Osteoblast (primary cell): ENCODE results near the gene UBL4B. TPM values are rescaled to one million over a fixed set of nuclear protein-coding genes. Genes with fewer than 3 reads are reported as not detected.
A peak's percentile ranks its signal among the peaks of the same experiment; 100 is the strongest.

ENCODE experiments used
- DNase-seq: peaks from one replicate; pipeline ENCODE4 v3.0.0; 2011; ENCODE audit warnings: low spot score, mixed read lengths; ENCODE audit not compliant: insufficient read length; ENCODE audit errors: missing footprints
- H2AFZ ChIP-seq: 2 replicates; pipeline ENCODE4 v1.6.0; 2011; ENCODE audit warnings: mild to moderate bottlenecking, low read length
- H3K27ac ChIP-seq: 2 replicates; pipeline ENCODE4 v1.5.1; 2011; ENCODE audit warnings: mild to moderate bottlenecking, low read depth, low read length, moderate library complexity
- H3K27me3 ChIP-seq: 2 replicates; pipeline ENCODE4 v1.6.0; 2012; ENCODE audit warnings: mild to moderate bottlenecking, control low read depth, inconsistent platforms, low read length, moderate library complexity; ENCODE audit not compliant: insufficient read depth
- H3K36me3 ChIP-seq: 2 replicates; pipeline ENCODE4 v1.5.1; 2011; ENCODE audit warnings: mild to moderate bottlenecking, low read length, control low read depth, moderate library complexity; ENCODE audit not compliant: insufficient read depth
- H3K4me1 ChIP-seq: 2 replicates; pipeline ENCODE4 v1.5.1; 2011; ENCODE audit warnings: mild to moderate bottlenecking, low read length, control low read depth, moderate library complexity; ENCODE audit not compliant: insufficient read depth
- H3K4me2 ChIP-seq: 2 replicates; pipeline ENCODE4 v1.6.0; 2011; ENCODE audit warnings: mild to moderate bottlenecking, low read length; ENCODE audit not compliant: insufficient read depth
- H3K4me3 ChIP-seq: fragments of 200-600 bp; sonication (generic); 3 replicates; pipeline ENCODE4 v1.5.1; 2012; ENCODE audit warnings: mild to moderate bottlenecking, low read length, inconsistent platforms; ENCODE audit not compliant: insufficient read depth
- H3K79me2 ChIP-seq: 2 replicates; pipeline ENCODE4 v1.6.0; 2012; ENCODE audit warnings: mild to moderate bottlenecking, low read length, control low read depth, inconsistent platforms; ENCODE audit not compliant: insufficient read depth
- H3K9me3 ChIP-seq: 2 replicates; pipeline ENCODE4 v1.5.1; 2011; ENCODE audit warnings: low read depth, low read length, control low read depth
- H4K20me1 ChIP-seq: 2 replicates; pipeline ENCODE4 v1.6.0; 2012; ENCODE audit warnings: mild to moderate bottlenecking, low read length, control low read depth; ENCODE audit not compliant: insufficient read depth
- CTCF ChIP-seq: IDR thresholded peaks from 2 replicates; pipeline ENCODE4 v1.5.1; 2011; ENCODE audit warnings: mild to moderate bottlenecking, low read depth, low read length, moderate library complexity; ENCODE audit errors: extremely low read depth
- total RNA-seq: library from RNA; depleted of rRNA; stranded (reverse); fragments of >200 nt; gene quantifications from 2 replicates; pipeline ENCODE4 v1.2.3, GENCODE V29; 2012

Gene UBL4B
- total RNA-seq, 1 donor = 1.1 TPM

GRCh38 chr1:110065841-110066240 lies 46.4 kb upstream of the UBL4B start:
- peaks cover 3% of the 10 kb centered on the region for H3K4me1 ChIP-seq
- no peaks in the 10 kb centered on the region for H3K36me3 ChIP-seq
- H2AFZ ChIP-seq = no peak overlapping the region
- no peak overlapping the region for H3K4me2 ChIP-seq
- H3K4me3 ChIP-seq = no peak overlapping the region
- no peaks in the 10 kb centered on the region for H3K9me3 ChIP-seq
- H3K27ac ChIP-seq = no peak overlapping the region
- no peaks in the 10 kb centered on the region for H3K79me2 ChIP-seq
- no peak for TF ChIP-seq CTCF
- peak; percentile 95 for DNase-seq
- H3K27me3 ChIP-seq = peaks cover 40% of the 10 kb centered on the region
- peaks cover 9% of the 10 kb centered on the region for H4K20me1 ChIP-seq

GRCh38 chr1:110067479-110067892 lies 44.8 kb upstream of the UBL4B start:
- Histone ChIP-seq H3K4me2 (no peak overlapping the region), H3K9me3 (no peaks in the 10 kb centered on the region), H4K20me1 (peaks cover 4% of the 10 kb centered on the region), H3K79me2 (no peaks in the 10 kb centered on the region), H3K36me3 (no peaks in the 10 kb centered on the region), H3K4me1 (no peaks in the 10 kb centered on the region), H2AFZ (no peak overlapping the region), H3K27me3 (peaks cover 55% of the 10 kb centered on the region), H3K4me3 (no peak overlapping the region), H3K27ac (no peak overlapping the region)
- DNase-seq = peak; percentile 87
- TF ChIP-seq CTCF = no peak

- Histone ChIP-seq H3K4me3 (no peak overlapping the region), H4K20me1 (peaks cover 4% of the 10 kb centered on the region), H3K27ac (no peak overlapping the region), H3K79me2 (no peaks in the 10 kb centered on the region), H3K4me1 (no peaks in the 10 kb centered on the region), H3K9me3 (no peaks in the 10 kb centered on the region), H3K36me3 (no peaks in the 10 kb centered on the region), H3K27me3 (peaks cover 61% of the 10 kb centered on the region), H2AFZ (no peak overlapping the region), H3K4me2 (no peak overlapping the region)
- DNase-seq = peak; percentile 73
- no peak for TF ChIP-seq CTCF
These were observed 44.2 kb upstream of the UBL4B start for GRCh38 chr1:110067893-110068645.

GRCh38 chr1:110068646-110069403 lies 43.4 kb upstream of the UBL4B start:
- no peak overlapping the region for H2AFZ ChIP-seq
- peaks cover 4% of the 10 kb centered on the region for H4K20me1 ChIP-seq
- no peaks in the 10 kb centered on the region for H3K36me3 ChIP-seq
- H3K27me3 ChIP-seq = peaks cover 68% of the 10 kb centered on the region
- no peaks in the 10 kb centered on the region for H3K79me2 ChIP-seq
- H3K9me3 ChIP-seq = no peaks in the 10 kb centered on the region
- TF ChIP-seq CTCF = no peak
- no peak overlapping the region for H3K4me2 ChIP-seq
- H3K4me3 ChIP-seq = no peak overlapping the region
- H3K27ac ChIP-seq = no peak overlapping the region
- peak; percentile 84 for DNase-seq
- no peaks in the 10 kb centered on the region for H3K4me1 ChIP-seq
